Pulmonary artery endothelial cell (primary cell): ENCODE data around the gene IQGAP1. TPM values are rescaled to one million over a fixed set of nuclear protein-coding genes. Genes with fewer than 3 reads are reported as not detected.
A peak's percentile ranks its signal among the peaks of the same experiment; 100 is the strongest.

Experiments used
- DNase-seq: peaks from one replicate; pipeline ENCODE4 v3.0.0-alpha.2; 2011; ENCODE audit warnings: low read depth, low spot score
- total RNA-seq: library from RNA; depleted of rRNA; stranded (reverse); fragments of >200 nt; gene quantifications from 2 replicates; pipeline ENCODE4 v1.2.3, GENCODE V29; 2014

The IQGAP1 gene
- total RNA-seq, 1 donor from 2014 or later = 197 TPM

GRCh38 chr15:90439946-90440345 is 51.9 kb downstream of the IQGAP1 start:
- DNase-seq = peak; percentile 10

- DNase-seq = no peak
Observed at GRCh38 chr15:90441027-90441426, 53.0 kb downstream of the IQGAP1 start.

GRCh38 chr15:90442423-90442822 is 54.4 kb downstream of the IQGAP1 start:
- no peak for DNase-seq

- no peak for DNase-seq
Observed at GRCh38 chr15:90449206-90449735, 61.2 kb downstream of the IQGAP1 start.

GRCh38 chr15:90451053-90451850 is 63.2 kb downstream of the IQGAP1 start:
- DNase-seq = no peak

GRCh38 chr15:90456236-90456635 is 68.2 kb downstream of the IQGAP1 start:
- DNase-seq = no peak

- no peak for DNase-seq
Observed at GRCh38 chr15:90458061-90458460, 70.0 kb downstream of the IQGAP1 start.

GRCh38 chr15:90459368-90459767 is 71.3 kb downstream of the IQGAP1 start:
- DNase-seq = peak; percentile 50

- DNase-seq = no peak
Observed at GRCh38 chr15:90460142-90460824, 72.2 kb downstream of the IQGAP1 start.

GRCh38 chr15:90463381-90463780 is 75.3 kb downstream of the IQGAP1 start:
- DNase-seq = peak; percentile 79

- peak; percentile 69 for DNase-seq
Observed at GRCh38 chr15:90465140-90465929, 77.3 kb downstream of the IQGAP1 start.

- DNase-seq = no peak
Observed at GRCh38 chr15:90465930-90466567, 78.0 kb downstream of the IQGAP1 start.

- DNase-seq = no peak
Observed at GRCh38 chr15:90469723-90470122, 81.7 kb downstream of the IQGAP1 start.

- DNase-seq = no peak
Observed at GRCh38 chr15:90470453-90470852, 82.4 kb downstream of the IQGAP1 start.

GRCh38 chr15:90471126-90471525 is 83.1 kb downstream of the IQGAP1 start:
- no peak for DNase-seq

- no peak for DNase-seq
Observed at GRCh38 chr15:90471769-90472168, 83.7 kb downstream of the IQGAP1 start.

GRCh38 chr15:90478846-90479481 is 90.9 kb downstream of the IQGAP1 start:
- DNase-seq = peak; percentile 8

GRCh38 chr15:90479656-90480055 is 91.6 kb downstream of the IQGAP1 start:
- no peak for DNase-seq

- no peak for DNase-seq
Observed at GRCh38 chr15:90481023-90481422, 93.0 kb downstream of the IQGAP1 start.

GRCh38 chr15:90482124-90483011 is 94.3 kb downstream of the IQGAP1 start:
- DNase-seq = peak; percentile 20
